Type B pancreatic cell (in vitro differentiated cells): Measurements from ENCODE around the gene DSCAML1. TPM values are rescaled to one million over a fixed set of nuclear protein-coding genes. Genes with fewer than 3 reads are reported as not detected.

Experiments used
- DNase-seq: peaks from one replicate; pipeline ENCODE4 v3.0.0; 2021; ENCODE audit warnings: mixed read lengths; ENCODE audit not compliant: unreplicated experiment; ENCODE audit errors: extremely low spot score
- H3K27ac Mint-ChIP-seq: 2 replicates; pipeline ENCODE4 v1.8.0; 2021; ENCODE audit warnings: mild to moderate bottlenecking, mixed read lengths
- H3K27me3 Mint-ChIP-seq: 2 replicates; pipeline ENCODE4 v1.8.0; 2021; ENCODE audit warnings: mixed read lengths
- H3K36me3 Mint-ChIP-seq: 2 replicates; pipeline ENCODE4 v1.8.0; 2021; ENCODE audit warnings: mixed read lengths
- H3K4me1 Mint-ChIP-seq: one replicate; pipeline ENCODE4 v1.8.0; 2021; ENCODE audit warnings: mixed read lengths; ENCODE audit not compliant: unreplicated experiment
- H3K4me3 Mint-ChIP-seq: 2 replicates; pipeline ENCODE4 v1.8.0; 2021; ENCODE audit warnings: mild to moderate bottlenecking, mixed read lengths
- H3K9me3 Mint-ChIP-seq: 2 replicates; pipeline ENCODE4 v1.8.0; 2021; ENCODE audit warnings: mixed read lengths
- CTCF ChIP-seq: fragments of 200-600 bp; sonication (generic); conservative IDR thresholded peaks from 2 replicates; pipeline ENCODE4 v1.5.0; 2021; ENCODE audit warnings: antibody characterized with exemption, mild to moderate bottlenecking
- total RNA-seq: library from RNA; stranded (reverse); gene quantifications from 2 replicates; pipeline ENCODE4 v1.2.1, GENCODE V29; 2021; ENCODE audit warnings: low replicate concordance

Gene DSCAML1
- total RNA-seq, 1 donor from 2014 or later: 5.8 TPM

DNA sequence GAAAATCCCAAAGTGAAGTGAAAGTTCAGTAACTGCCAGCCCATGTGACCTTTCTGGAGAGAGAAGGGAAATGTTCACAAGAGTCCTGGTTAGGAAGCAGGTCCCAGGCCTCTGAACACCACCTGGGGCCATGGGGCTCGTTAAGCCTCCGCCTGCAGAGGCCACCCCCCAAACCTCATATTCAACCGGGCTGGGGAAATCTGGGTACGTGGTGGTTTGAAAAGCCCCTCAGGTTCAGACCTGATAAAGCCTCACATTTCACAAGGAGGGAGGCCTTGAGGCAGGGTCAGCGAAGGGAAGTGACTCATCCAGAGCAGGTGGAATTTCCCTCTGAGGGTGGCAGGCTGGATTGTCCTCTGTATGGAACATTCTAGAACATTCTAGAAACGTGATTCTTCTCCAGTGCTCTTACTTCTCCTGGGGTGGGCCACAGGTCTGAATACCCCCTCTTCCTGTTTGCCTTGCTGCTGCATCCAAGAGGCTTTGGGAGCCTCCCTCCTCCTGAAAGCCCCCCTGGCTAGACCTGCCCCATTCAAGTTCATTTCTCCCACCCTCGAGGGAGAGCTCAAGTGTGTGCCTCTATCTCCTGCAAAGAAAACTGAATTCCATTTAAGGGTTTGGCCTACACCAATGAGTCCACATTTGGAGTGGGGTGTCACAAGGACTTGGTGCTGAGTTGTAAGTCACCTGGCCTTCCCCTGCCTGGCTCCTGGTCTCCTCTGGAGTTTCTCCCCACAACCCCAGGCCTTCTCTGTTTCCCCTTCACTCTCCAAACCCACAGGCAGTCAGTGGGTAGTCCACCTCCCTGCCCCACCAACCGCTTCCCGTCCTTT, 21.2 kb upstream of the DSCAML1 start:
- peak overlapping the region; percentile 87 for H3K4me3 Mint-ChIP-seq
- H3K4me1 Mint-ChIP-seq: peaks cover 53% of the 10 kb centered on the region
- no peaks in the 10 kb centered on the region for H3K9me3 Mint-ChIP-seq
- H3K27ac Mint-ChIP-seq: peak overlapping the region; percentile 98
- H3K27me3 Mint-ChIP-seq: peaks cover 2% of the 10 kb centered on the region
- peak; percentile 24 for TF ChIP-seq CTCF
- no peak for DNase-seq
- H3K36me3 Mint-ChIP-seq: no peaks in the 10 kb centered on the region

GRCh38 chr11:117817368-117818040, 20.5 kb upstream of the DSCAML1 start:
- Mint-ChIP-seq H3K27me3 (peaks cover 3% of the 10 kb centered on the region), H3K4me3 (peak overlapping the region; percentile 87)
- peak; percentile 99 for TF ChIP-seq CTCF

DNA sequence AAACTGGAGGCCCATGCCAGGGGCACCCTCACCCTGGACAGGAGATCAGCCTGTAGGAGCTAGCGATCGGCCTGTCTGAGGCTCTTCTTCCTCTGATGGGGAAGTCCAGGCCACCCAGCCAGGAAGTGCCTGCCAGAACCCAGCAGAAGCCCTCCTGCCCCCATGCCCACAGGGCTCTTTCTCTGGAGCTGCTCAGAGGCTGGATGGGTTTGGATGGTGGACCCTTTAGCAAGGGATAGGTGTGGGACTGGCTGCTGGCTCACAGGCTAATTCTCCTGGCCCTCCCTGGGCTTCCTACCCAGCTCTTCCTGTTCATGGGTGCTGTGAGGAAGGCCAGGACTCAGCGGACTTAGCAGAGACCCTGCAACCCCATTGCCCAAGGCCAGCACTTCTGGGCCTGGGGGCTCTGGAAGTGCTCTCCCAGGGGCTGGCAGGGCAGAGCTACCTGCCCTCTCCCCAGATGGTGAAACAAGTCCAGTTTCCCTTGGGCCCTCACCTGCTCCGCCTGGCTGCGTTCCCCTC, 19.9 kb upstream of the DSCAML1 start:
- Mint-ChIP-seq H3K9me3 (no peaks in the 10 kb centered on the region), H3K4me3 (peak overlapping the region; percentile 87), H3K36me3 (no peaks in the 10 kb centered on the region), H3K27me3 (peaks cover 6% of the 10 kb centered on the region), H3K27ac (peak overlapping the region; percentile 98), H3K4me1 (peaks cover 56% of the 10 kb centered on the region)
- no peak for DNase-seq
- no peak for TF ChIP-seq CTCF

More at GRCh38 chr11:117817368-117818040, 20.5 kb upstream of the DSCAML1 start:
- peaks cover 55% of the 10 kb centered on the region for H3K4me1 Mint-ChIP-seq
- no peaks in the 10 kb centered on the region for H3K36me3 Mint-ChIP-seq
- DNase-seq: peak; percentile 94
- peak overlapping the region; percentile 98 for H3K27ac Mint-ChIP-seq
- no peaks in the 10 kb centered on the region for H3K9me3 Mint-ChIP-seq

GRCh38 chr11:117816151-117816741, 19.2 kb upstream of the DSCAML1 start:
- TF ChIP-seq CTCF: no peak
- Mint-ChIP-seq H3K36me3 (no peaks in the 10 kb centered on the region), H3K9me3 (no peaks in the 10 kb centered on the region), H3K27me3 (peaks cover 10% of the 10 kb centered on the region), H3K4me3 (peak overlapping the region; percentile 82), H3K27ac (peak overlapping the region; percentile 98), H3K4me1 (peaks cover 59% of the 10 kb centered on the region)
- peak; percentile 85 for DNase-seq

DNA sequence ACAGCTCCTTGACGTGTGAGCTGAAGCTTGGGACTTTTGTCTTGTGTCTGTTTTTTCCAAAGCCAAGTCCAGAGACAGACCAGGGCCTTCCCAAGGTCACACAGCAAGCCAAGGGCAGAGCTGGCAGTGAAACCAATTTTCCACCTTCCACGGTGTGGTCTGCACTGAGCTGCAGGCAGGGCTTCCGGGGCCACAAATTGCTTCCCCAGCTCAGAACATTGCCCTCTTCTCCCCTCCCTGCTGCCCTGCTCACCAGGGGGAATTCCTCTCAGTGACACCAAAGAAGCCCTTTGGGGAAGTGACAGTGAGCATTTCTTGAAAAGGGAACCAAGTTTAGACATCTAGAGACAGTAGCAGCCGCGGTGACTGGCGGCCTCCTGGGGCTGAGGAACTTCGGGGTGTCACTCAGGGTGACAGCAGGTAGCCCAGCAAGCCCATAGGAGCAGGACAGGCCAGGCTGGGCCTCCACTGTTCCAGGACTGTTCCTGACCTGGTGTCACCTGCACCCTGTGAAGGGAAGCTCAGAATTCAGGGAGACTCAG, 18.3 kb upstream of the DSCAML1 start:
- Mint-ChIP-seq H3K9me3 (no peaks in the 10 kb centered on the region), H3K4me1 (peaks cover 68% of the 10 kb centered on the region), H3K4me3 (peak overlapping the region; percentile 77), H3K27me3 (peaks cover 17% of the 10 kb centered on the region), H3K27ac (peak overlapping the region; percentile 98), H3K36me3 (no peaks in the 10 kb centered on the region)
- no peak for TF ChIP-seq CTCF
- no peak for DNase-seq
